IMR-90 (cell line): ENCODE results near the gene ST14. TPM values are rescaled to one million over a fixed set of nuclear protein-coding genes. Genes with fewer than 3 reads are reported as not detected.
"Not testable (repeated sequence)": the region's sequence is repeated elsewhere in the genome, so short reads cannot be mapped to it uniquely, and the experiment has no call there.

Source experiments
- ATAC-seq: fragments of 200-7000 bp; cut with Tn5 transposase; 2 replicates; pipeline ENCODE4 v1.9.1; 2020; ENCODE audit warnings: low read depth, mild to moderate bottlenecking, moderate library complexity
- BruUV-seq: library from RNA; stranded (reverse); fragments of 400-500 nt; replicated peaks from 2 replicates; lab custom pipeline; 2021; lab: Mats Ljungman, UMichigan
- CTCF ChIA-PET: fragments of 300-600 bp; formaldehyde crosslinking; extraction: SDS; loops from one replicate; lab custom pipeline; 2021; ENCODE audit warnings: antibody characterized with exemption; lab: Yijun Ruan, JAX
- POLR2A ChIA-PET: fragments of 300-600 bp; sonication (Branson Sonifier 250); formaldehyde crosslinking; loops from one replicate; lab custom pipeline; 2022; ENCODE audit warnings: antibody characterized with exemption; ENCODE audit not compliant: unreplicated experiment; lab: Charles Lee
- DNase-seq: peaks from one replicate; pipeline ENCODE4 v3.0.0; 2013
- H2AFZ ChIP-seq: replicated peaks from 2 replicates; pipeline ENCODE3; 2013; ENCODE audit warnings: low read length, mild to moderate bottlenecking; ENCODE audit not compliant: poor library complexity
- H2AK5ac ChIP-seq: 2 replicates; pipeline ENCODE4 v1.6.1; 2013; ENCODE audit warnings: low read depth, low read length, inconsistent platforms
- H2AK9ac ChIP-seq: replicated peaks from 2 replicates; pipeline ENCODE3; 2013; ENCODE audit warnings: mild to moderate bottlenecking, low read depth, low read length, moderate library complexity; ENCODE audit not compliant: poor library complexity
- H2BK120ac ChIP-seq: 2 replicates; pipeline ENCODE4 v1.6.1; 2013; ENCODE audit warnings: low read depth, low read length, inconsistent platforms
- H2BK15ac ChIP-seq: 3 replicates; pipeline ENCODE4 v1.6.1; 2013; ENCODE audit warnings: low read depth, low read length, inconsistent platforms
- H2BK20ac ChIP-seq: 2 replicates; pipeline ENCODE4 v1.6.1; 2013; ENCODE audit warnings: low read depth, mild to moderate bottlenecking, inconsistent platforms, low read length, moderate library complexity
- H2BK5ac ChIP-seq: 2 replicates; pipeline ENCODE4 v1.6.1; 2013; ENCODE audit warnings: mild to moderate bottlenecking, low read depth, low read length, inconsistent platforms; ENCODE audit not compliant: poor library complexity, severe bottlenecking
- H3K14ac ChIP-seq: replicated peaks from 2 replicates; pipeline ENCODE4 v1.6.1; 2013; ENCODE audit warnings: low read depth, low read length, inconsistent platforms
- H3K18ac ChIP-seq: 2 replicates; pipeline ENCODE4 v1.6.1; 2013; ENCODE audit warnings: low read depth, low read length, control low read depth
- H3K23ac ChIP-seq: 2 replicates; pipeline ENCODE4 v1.6.1; 2013; ENCODE audit warnings: low read depth, low read length, inconsistent platforms
- H3K27ac ChIP-seq: 2 replicates; pipeline ENCODE4 v1.5.1; 2013; ENCODE audit warnings: mild to moderate bottlenecking, control low read depth, low read length; ENCODE audit not compliant: insufficient read depth
- H3K27me3 ChIP-seq: 2 replicates; pipeline ENCODE4 v1.6.1; 2013; ENCODE audit warnings: low read length; ENCODE audit not compliant: control insufficient read depth, insufficient read depth
- H3K36me3 ChIP-seq: 2 replicates; pipeline ENCODE4 v1.6.1; 2013; ENCODE audit warnings: low read length, mixed read lengths; ENCODE audit not compliant: control insufficient read depth, insufficient read depth
- H3K4ac ChIP-seq: 2 replicates; pipeline ENCODE4 v1.6.1; 2013; ENCODE audit warnings: low read depth, low read length, inconsistent platforms
- H3K4me1 ChIP-seq: 2 replicates; pipeline ENCODE4 v1.6.1; 2013; ENCODE audit warnings: low read length, mixed read lengths; ENCODE audit not compliant: control insufficient read depth, insufficient read depth
- H3K4me2 ChIP-seq: 2 replicates; pipeline ENCODE4 v1.6.1; 2013; ENCODE audit warnings: low read depth, mild to moderate bottlenecking, control low read depth, low read length, moderate library complexity
- H3K4me3 ChIP-seq: 2 replicates; pipeline ENCODE4 v1.5.1; 2013; ENCODE audit warnings: low read depth, mild to moderate bottlenecking, control low read depth, low read length, moderate library complexity; ENCODE audit not compliant: insufficient read depth
- H3K56ac ChIP-seq: 2 replicates; pipeline ENCODE4 v1.6.1; 2013; ENCODE audit warnings: low read length, inconsistent platforms; ENCODE audit not compliant: insufficient read depth; ENCODE audit errors: extremely low read depth
- H3K79me1 ChIP-seq, 2 experiments: 2 replicates each; pipeline ENCODE4 v1.6.1; 2013; ENCODE audit warnings: low read length in 2 of 2, inconsistent platforms in 1 of 2, low read depth in 1 of 2
- H3K9ac ChIP-seq: 2 replicates; pipeline ENCODE4 v1.6.1; 2013; ENCODE audit warnings: low read depth, low read length, control low read depth
- H3K9me1 ChIP-seq: 2 replicates; pipeline ENCODE4 v1.6.1; 2013; ENCODE audit warnings: low read length, inconsistent platforms; ENCODE audit not compliant: insufficient read depth
- H3K9me3 ChIP-seq: 2 replicates; pipeline ENCODE4 v1.6.1; 2013; ENCODE audit warnings: low read length; ENCODE audit not compliant: control insufficient read depth, insufficient read depth
- H4K20me1 ChIP-seq: 2 replicates; pipeline ENCODE4 v1.6.1; 2013; ENCODE audit warnings: low read length, inconsistent platforms; ENCODE audit not compliant: insufficient read depth
- H4K5ac ChIP-seq: 2 replicates; pipeline ENCODE4 v1.6.1; 2013; ENCODE audit warnings: mild to moderate bottlenecking, low read depth, low read length, control low read depth
- H4K8ac ChIP-seq, 2 experiments: 2 replicates each; pipeline ENCODE4 v1.6.1; 2013; ENCODE audit warnings: low read depth in 2 of 2, low read length in 2 of 2, control low read depth in 1 of 2, inconsistent platforms in 1 of 2
- H4K91ac ChIP-seq: 2 replicates; pipeline ENCODE4 v1.6.1; 2013; ENCODE audit warnings: low read depth, low read length, inconsistent platforms; ENCODE audit not compliant: insufficient read depth
- FOS ChIP-seq: fragments of 150-350 bp; IDR thresholded peaks from 2 replicates; pipeline ENCODE4 v1.6.1; 2016; ENCODE audit warnings: low read depth, low read length
- MAFK ChIP-seq: IDR thresholded peaks from 2 replicates; pipeline ENCODE4 v1.6.1; 2012; ENCODE audit warnings: low read depth, low read length, improper control_type of control experiment
- MAZ ChIP-seq: IDR thresholded peaks from 2 replicates; pipeline ENCODE4 v1.6.1; 2012; ENCODE audit warnings: low read depth, mild to moderate bottlenecking, low read length, improper control_type of control experiment, moderate library complexity, borderline replicate concordance
- NFE2L2 ChIP-seq: fragments of 150-350 bp; IDR thresholded peaks from 2 replicates; pipeline ENCODE4 v1.6.1; 2016; ENCODE audit warnings: low read depth, mild to moderate bottlenecking, low read length
- RCOR1 ChIP-seq: IDR thresholded peaks from 2 replicates; pipeline ENCODE4 v1.6.1; 2012; ENCODE audit warnings: mild to moderate bottlenecking, low read length, improper control_type of control experiment; ENCODE audit not compliant: insufficient replicate concordance
- SMC3 ChIP-seq: fragments of 150-350 bp; IDR thresholded peaks from 2 replicates; pipeline ENCODE4 v1.6.1; 2016; ENCODE audit warnings: low read depth, mild to moderate bottlenecking, antibody characterized with exemption, low read length, moderate library complexity
- WGBS, 2 experiments: methylation state at CpG; one replicate each; pipeline versions ENCODE4 v1.1.5 to v1.1.7; 2013; ENCODE audit warnings: missing lambda C conversion rate in 2 of 2; ENCODE audit not compliant: insufficient read length in 1 of 2; ENCODE audit errors: extremely low coverage in 2 of 2; 5-methylcytosine and 5-hydroxymethylcytosine counted together
- dilution Hi-C: fragments of 300-500 bp; cut with HindIII; formaldehyde crosslinking; loops from one replicate; pipeline ENCODE4 v1.14.3; 2018; ENCODE audit warnings: low sequenced_read_pairs; ENCODE audit not compliant: unreplicated experiment
- in situ Hi-C: fragments of 300-500 bp; cut with MboI; formaldehyde crosslinking; loops from 3 replicates; pipeline ENCODE4 v1.14.3; 2019; ENCODE audit warnings: low sequenced_read_pairs, inconsistent platforms, mixed read lengths
- intact Hi-C: fragments of 100-400 bp; cut with micrococcal nuclease; formaldehyde crosslinking; loops from 2 replicates; pipeline ENCODE4 v1.10.0; 2022
- polyA plus RNA-seq, 3 experiments: library from polyadenylated mRNA; depleted of rRNA; stranded (reverse); fragments of >200 nt; gene quantifications; 2 replicates each; pipeline ENCODE4 v1.2.3, GENCODE V29; 2012; ENCODE audit warnings: low replicate concordance in 1 of 3
- total RNA-seq: library from RNA; depleted of rRNA; stranded (reverse); fragments of >200 nt; gene quantifications from 2 replicates; pipeline ENCODE4 v1.2.3, GENCODE V29; 2012
- TF ChIP-seq, protein P1 (sequence below): conservative IDR thresholded peaks from 2 replicates; pipeline ENCODE4 v1.5.1; 2012; ENCODE audit warnings: mild to moderate bottlenecking, low read depth, low read length, improper control_type of control experiment

The ST14 gene
- total and polyA plus RNA-seq, 2 of the 4 experiments (the other 2 are of a cell fraction): not detected

DNA sequence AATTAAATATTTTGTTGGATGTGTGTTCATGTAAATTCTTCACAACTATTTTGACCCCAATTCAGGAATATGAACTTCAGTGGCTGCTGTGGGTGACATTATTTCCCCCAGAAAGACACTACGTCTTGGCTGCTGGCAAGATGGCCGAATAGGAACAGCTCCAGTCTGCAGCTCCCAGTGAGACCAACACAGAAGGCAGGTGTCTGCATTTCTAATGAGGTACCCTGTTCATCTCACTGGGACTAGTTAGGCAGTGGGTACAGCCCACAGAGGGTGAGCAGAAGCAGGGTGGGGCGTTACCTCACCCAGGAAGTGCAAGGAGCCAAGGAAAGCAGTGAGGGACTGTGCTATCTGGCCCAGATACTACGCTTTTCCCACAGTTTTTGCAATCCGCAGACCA lies 89.8 kb downstream of the ST14 start:
- no peaks in the 10 kb centered on the region for H3K36me3 ChIP-seq
- ATAC-seq: no peak
- ChIA-PET CTCF (no interaction called here), POLR2A (no interaction called here)
- no peak overlapping the region for H4K91ac ChIP-seq
- no peaks in the 10 kb centered on the region; the same call in 1 of the 2 replicates for H3K9me1 ChIP-seq
- no peak overlapping the region for H2BK5ac ChIP-seq
- no peaks in the 10 kb centered on the region for H3K9me3 ChIP-seq
- no peak overlapping the region for H3K4me3 ChIP-seq
- no peak overlapping the region for H3K27ac ChIP-seq
- no peak overlapping the region for H2AK5ac ChIP-seq
- no peak overlapping the region for H3K4me2 ChIP-seq
- H2BK120ac ChIP-seq: no peak overlapping the region
- no peak overlapping the region for H2BK15ac ChIP-seq
- intact Hi-C loops: no loop called here
- dilution Hi-C loops: no loop called here
- H3K18ac ChIP-seq: no peak overlapping the region
- H3K4ac ChIP-seq: no peak overlapping the region
- H4K5ac ChIP-seq: no peak overlapping the region
- peaks cover 10% of the 10 kb centered on the region for H3K4me1 ChIP-seq
- in situ Hi-C loops: no loop called here
- H2AK9ac ChIP-seq: no peak overlapping the region
- H4K8ac ChIP-seq: no peak overlapping the region
- no peak overlapping the region for H3K23ac ChIP-seq
- H4K20me1 ChIP-seq: peaks cover 8% of the 10 kb centered on the region; the same call in 1 of the 2 replicates
- peaks cover 5 to 17% of the 10 kb centered on the region in 2 experiments; a peak in 2 of 4 replicates for H3K79me1 ChIP-seq
- H2BK20ac ChIP-seq: no peak overlapping the region
- no peak for TF ChIP-seq MAFK
- TF ChIP-seq NFE2L2: no peak
- no peak for TF ChIP-seq SMC3
- TF ChIP-seq MAZ: no peak
- TF ChIP-seq, protein P1, sequence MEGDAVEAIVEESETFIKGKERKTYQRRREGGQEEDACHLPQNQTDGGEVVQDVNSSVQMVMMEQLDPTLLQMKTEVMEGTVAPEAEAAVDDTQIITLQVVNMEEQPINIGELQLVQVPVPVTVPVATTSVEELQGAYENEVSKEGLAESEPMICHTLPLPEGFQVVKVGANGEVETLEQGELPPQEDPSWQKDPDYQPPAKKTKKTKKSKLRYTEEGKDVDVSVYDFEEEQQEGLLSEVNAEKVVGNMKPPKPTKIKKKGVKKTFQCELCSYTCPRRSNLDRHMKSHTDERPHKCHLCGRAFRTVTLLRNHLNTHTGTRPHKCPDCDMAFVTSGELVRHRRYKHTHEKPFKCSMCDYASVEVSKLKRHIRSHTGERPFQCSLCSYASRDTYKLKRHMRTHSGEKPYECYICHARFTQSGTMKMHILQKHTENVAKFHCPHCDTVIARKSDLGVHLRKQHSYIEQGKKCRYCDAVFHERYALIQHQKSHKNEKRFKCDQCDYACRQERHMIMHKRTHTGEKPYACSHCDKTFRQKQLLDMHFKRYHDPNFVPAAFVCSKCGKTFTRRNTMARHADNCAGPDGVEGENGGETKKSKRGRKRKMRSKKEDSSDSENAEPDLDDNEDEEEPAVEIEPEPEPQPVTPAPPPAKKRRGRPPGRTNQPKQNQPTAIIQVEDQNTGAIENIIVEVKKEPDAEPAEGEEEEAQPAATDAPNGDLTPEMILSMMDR: no peak
- no peak for TF ChIP-seq RCOR1
- no peak for TF ChIP-seq FOS
- H2AFZ ChIP-seq: no peak overlapping the region
- H3K14ac ChIP-seq: no peak overlapping the region
- no peak overlapping the region for H3K9ac ChIP-seq
- WGBS, 2 experiments: 100% methylated on average over 1 of the region's 5 CpGs; no CpG with 5 or more reads in 1 of the 2 experiments
- no peak overlapping the region for H3K56ac ChIP-seq
- no peaks in the 10 kb centered on the region for H3K27me3 ChIP-seq
- BruUV-seq: no TSS peak
- no peak for DNase-seq

- H3K14ac ChIP-seq, H4K5ac ChIP-seq, H3K4me2 ChIP-seq, H3K27ac ChIP-seq, H2BK15ac ChIP-seq, H3K4me3 ChIP-seq, H4K91ac ChIP-seq, BruUV-seq, H2BK5ac ChIP-seq, H2BK120ac ChIP-seq, intact Hi-C loops, H2AFZ ChIP-seq, POLR2A ChIA-PET, H2AK9ac ChIP-seq, H2AK5ac ChIP-seq, H3K36me3 ChIP-seq, dilution Hi-C loops, H3K4ac ChIP-seq, H2BK20ac ChIP-seq, H3K23ac ChIP-seq, H3K9ac ChIP-seq, H3K56ac ChIP-seq, H4K8ac ChIP-seq, H3K18ac ChIP-seq, H3K9me1 ChIP-seq, CTCF ChIA-PET, H4K20me1 ChIP-seq, DNase-seq, H3K27me3 ChIP-seq, H3K9me3 ChIP-seq, in situ Hi-C loops, ATAC-seq: not testable (repeated sequence)
- H3K4me1 ChIP-seq: peaks cover 10% of the 10 kb centered on the region
- WGBS, 2 experiments: 80% methylated on average over 2 of the region's 5 CpGs; no CpG with 5 or more reads in 1 of the 2 experiments
- peaks cover 5 to 17% of the 10 kb centered on the region in 2 experiments; a peak in 2 of 4 replicates for H3K79me1 ChIP-seq
Observed at GRCh38 chr11:130249929-130250328, 90.3 kb downstream of the ST14 start.
